ENCODE measurements around the gene DARS1.

The DARS1 gene

GRCh38 chr2:135985018-135985825 lies at the start of gene DARS1:
TSS of gene DARS1 (minus strand) at chr2:135985626. CDS start at chr2:135985468, 158 bp downstream.
- peak; percentile 87 for DNase-seq (ENCODE audit: low read depth, low spot score)

DNA sequence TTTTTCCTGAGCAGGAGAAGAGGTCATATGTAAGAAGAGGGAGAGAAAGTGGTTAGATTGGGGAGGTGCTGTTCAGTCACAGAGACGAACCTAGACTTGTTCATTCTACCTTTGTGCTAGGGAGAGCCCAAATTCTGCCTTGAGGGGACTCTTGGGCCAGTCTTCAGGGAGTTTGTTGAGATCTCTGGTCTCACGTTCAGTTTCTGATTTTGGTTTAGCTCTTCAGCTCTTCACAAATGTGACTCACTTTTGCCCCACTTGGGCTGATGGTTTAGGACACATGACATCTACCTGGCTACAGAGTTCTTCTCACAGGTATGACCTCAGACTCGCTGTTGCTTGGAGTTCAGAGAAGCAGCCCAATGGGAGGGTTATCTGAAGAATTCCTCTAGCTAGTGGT lies 49.2 kb upstream of the DARS1 start:
- no peak for DNase-seq (ENCODE audit: low read depth, low spot score)

DNA sequence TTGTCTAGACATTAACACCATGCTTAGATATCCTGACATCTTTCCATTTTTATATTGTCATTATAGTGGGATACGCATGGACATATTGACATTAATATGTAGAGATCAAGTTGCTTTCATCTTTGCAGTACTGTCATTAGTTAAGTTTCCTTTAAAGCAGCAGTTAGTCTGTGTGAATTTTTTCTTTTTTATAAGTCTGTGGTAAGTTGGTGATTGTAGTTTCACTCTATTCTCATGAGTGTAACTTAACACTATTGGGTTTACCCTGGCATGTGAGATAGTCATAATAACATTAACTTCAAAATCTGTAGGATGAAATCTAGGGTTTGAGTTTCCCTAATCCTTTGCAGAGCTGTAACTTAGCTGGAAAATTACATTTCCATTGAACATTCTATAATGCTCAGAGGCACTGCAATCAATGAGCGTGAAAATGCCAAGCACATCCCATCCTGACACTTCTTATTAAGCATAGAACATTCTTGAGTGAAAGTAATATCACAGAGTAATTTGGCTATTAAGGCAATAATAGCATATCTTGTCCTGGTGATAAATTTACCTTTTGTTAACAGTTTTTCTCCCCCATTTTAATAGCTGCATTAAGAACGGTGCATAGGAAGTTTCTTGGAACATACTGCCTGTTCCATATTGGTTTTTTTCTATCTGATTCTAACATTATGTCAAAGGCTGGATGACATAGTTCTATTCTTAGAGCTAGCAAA lies 47.5 kb upstream of the DARS1 start:
- DNase-seq (ENCODE audit: low read depth, low spot score), result no peak

DNA sequence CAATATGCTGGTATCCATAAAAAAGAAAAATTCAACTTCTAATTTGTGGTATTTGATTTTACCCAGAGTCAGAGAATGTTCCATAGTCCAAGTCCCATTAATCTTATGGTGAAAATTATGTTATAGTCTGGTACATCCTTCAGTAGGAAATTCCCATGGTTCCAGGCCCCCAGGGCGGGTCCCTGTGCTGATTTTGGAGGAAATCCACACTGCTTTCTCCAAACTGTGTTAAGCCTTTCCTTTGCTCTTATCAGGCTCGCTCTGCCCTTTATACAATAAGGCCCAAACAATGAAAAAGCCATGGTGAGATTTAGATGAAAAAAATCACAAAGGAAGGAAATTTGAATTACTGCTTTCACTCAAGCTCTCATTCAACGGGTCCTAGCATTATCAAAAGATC lies 46.8 kb upstream of the DARS1 start:
- DNase-seq (ENCODE audit: low read depth, low spot score), result no peak

DNA sequence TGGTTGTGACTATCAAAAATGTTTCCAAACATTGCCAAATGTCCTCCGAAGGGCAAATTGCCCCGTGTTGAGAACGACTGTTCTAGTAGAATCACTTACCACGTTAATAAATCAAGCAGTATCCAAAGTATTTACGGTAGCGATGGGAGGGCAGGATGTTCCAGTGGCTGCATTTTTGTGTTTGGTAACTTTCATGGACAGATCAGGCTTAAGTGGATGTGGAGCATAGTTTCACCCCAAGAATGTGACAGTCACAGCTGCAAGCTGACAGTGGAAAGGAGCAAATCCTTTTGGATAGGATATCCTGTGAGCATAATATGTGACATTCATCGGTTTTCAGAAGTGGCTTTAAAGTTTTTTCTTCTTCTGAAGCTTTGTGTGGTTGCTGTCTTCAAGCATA lies 46.3 kb upstream of the DARS1 start:
- DNase-seq (ENCODE audit: low read depth, low spot score), result no peak

DNA sequence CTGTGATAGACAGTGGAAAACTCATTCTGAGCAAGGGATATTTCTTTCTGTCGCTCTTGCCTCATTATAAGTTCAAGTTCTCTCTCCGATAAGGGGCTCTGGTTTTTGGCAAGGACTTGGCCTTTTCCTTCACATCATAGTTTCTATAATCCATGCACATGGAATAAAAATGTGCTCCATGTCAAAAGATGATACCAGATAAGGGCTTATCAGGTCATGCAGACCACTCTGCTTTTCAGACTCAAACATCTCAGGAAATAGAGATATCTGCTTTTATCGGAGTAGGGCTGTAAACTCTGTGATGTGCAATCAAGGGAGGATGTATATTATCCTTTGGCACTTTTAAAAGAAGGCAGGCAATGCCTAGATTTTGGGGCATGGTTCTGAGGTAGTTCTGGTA lies 45.0 kb upstream of the DARS1 start:
- DNase-seq (ENCODE audit: low read depth, low spot score), result no peak

DNA sequence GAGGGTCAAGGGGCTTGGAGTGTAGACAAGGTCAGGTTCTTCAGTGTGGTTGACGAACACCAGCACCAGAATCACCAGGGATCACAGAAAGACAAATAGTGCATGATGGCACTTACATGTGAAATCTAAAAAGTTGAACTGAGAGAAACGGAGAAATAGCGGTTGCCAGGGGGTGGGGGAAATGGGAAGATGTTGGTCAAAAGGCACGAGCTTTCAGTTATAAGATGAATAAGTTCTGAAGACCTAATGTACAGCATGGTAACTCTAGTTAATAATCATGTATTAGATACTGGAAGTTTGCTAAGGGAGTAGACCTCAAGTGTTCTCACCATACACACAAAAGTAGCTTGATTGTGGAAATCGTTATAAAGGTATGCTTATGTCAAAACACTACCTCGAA lies 43.7 kb upstream of the DARS1 start:
- DNase-seq (ENCODE audit: low read depth, low spot score), result no peak

DNA sequence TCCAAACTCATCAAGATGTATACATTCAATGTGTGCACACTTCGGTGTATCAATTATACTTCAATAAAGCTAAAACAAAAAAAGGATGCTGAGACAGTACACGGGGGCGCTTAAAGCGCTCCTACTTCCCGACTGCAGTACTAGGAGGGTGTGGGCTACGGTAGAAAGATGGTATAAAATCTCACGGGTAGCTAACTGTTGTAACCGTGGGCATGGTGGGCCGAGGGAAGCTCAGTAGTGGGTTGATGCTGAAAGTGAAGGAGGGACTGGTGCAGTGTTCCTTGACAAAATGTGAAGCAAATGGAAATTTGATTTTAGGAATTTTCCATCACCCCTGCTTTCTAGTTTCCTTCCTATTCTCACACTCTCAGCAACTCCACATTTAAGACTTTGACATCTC lies 42.6 kb upstream of the DARS1 start:
- DNase-seq (ENCODE audit: low read depth, low spot score), result no peak

GRCh38 chr2:136027112-136027511 lies 41.7 kb upstream of the DARS1 start:
- no peak for DNase-seq (ENCODE audit: low read depth, low spot score)

GRCh38 chr2:136025057-136025973 lies 39.9 kb upstream of the DARS1 start:
- DNase-seq (ENCODE audit: low read depth, low spot score), result no peak

- no peak for DNase-seq (ENCODE audit: low read depth, low spot score)
These were observed 39.2 kb upstream of the DARS1 start for GRCh38 chr2:136024616-136025015.

DNA sequence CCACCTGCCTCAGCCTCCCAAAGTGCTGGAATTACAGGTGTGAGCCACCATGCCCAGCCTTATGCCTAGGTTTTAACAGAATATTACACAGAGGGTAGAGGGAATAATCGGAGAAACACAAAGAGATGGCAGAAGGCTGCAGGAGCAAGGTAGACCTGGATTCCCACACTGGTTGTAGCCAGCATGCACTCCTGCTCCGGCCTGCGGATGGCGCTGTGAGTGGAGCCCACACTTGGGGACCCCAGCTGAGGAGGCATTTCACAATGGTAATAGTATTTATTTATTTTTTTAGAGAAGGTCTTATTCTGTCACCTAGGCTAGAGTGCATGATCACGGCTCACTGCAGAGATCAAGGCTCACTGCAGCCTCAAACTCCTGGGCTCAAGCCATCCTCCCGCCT lies 38.8 kb upstream of the DARS1 start:
- no peak for DNase-seq (ENCODE audit: low read depth, low spot score)

DNA sequence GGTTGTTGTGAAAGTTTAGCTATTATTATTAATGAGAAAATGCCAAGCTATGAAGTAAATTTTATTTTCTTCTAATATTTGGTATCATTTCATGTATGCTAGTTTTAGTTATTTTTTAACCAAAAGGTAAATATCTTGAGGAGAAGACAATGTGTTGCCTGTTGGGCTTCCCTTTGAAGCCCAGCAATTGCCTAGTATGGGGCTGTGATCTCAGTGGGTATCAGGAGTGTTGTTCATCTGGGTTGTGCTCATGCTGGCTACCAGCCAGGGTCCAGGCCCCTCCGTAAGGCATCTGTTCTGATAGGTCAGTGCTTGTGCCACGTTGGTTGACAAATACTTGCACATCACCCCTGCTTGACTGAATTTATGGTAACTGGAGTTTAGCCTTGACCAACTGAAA lies 38.0 kb upstream of the DARS1 start:
- no peak for DNase-seq (ENCODE audit: low read depth, low spot score)

- no peak for DNase-seq (ENCODE audit: low read depth, low spot score)
These were observed 37.1 kb upstream of the DARS1 start for GRCh38 chr2:136022396-136023146.

DNA sequence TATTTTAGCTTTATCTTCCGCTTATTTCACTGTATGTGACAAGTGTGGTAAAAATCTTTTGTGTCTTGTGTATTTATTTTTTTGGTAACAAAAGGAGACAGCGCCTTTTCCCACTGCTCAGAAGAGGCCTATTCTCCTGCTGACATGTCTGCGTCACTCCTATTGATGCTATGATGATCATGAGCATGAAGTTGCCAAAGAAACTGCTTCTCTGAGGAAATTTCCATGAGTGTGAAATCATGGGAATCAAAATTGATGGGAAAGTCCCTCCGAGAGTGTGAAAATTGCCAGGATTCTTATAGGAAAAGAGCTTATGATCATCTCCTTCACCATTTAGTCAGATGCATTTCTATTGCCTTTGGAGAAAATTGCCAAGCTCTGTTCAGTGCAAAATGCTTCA lies 36.5 kb upstream of the DARS1 start:
- no peak for DNase-seq (ENCODE audit: low read depth, low spot score)

GRCh38 chr2:136021406-136021805 lies 36.0 kb upstream of the DARS1 start:
- no peak for DNase-seq (ENCODE audit: low read depth, low spot score)

DNA sequence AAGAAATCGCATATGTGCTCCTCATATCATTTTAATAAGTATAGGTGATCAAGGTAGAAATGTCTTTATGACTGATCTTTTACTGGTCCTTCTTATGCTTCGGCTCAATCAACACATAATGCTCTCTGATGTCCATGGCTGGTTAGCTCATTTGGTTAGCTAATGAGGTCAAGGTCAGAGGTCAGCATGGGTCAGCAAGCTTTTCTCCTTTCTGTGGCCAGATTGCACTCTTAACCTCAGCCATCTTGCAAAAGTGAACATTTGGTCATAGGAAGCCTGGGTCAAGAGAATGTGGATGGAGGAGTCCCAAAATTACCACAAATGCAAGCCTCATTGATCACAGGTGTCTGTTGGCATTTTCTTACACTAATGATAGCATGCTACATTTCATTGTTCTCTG lies 35.4 kb upstream of the DARS1 start:
- no peak for DNase-seq (ENCODE audit: low read depth, low spot score)

DNA sequence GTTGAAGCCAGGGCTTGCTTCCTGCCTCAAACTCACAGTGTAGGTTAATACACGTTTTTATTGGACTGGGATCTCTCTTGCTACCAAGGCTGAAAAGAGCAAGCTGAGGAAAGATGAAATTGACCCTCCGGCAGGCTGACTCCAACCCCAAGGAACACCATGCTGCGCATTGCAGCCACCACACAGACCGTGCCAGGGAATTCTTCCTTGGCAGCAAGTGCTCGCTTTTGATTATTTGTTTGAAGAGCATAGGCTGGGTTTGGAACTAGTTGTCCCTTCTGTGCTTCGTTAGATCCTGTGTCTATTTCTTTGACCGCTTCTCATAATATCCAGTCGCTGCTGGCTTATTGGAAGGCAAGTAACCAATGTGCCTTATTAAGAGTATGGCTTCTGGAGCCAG lies 34.4 kb upstream of the DARS1 start:
- no peak for DNase-seq (ENCODE audit: low read depth, low spot score)

GRCh38 chr2:136019306-136019705 lies 33.9 kb upstream of the DARS1 start:
- no peak for DNase-seq (ENCODE audit: low read depth, low spot score)

DNA sequence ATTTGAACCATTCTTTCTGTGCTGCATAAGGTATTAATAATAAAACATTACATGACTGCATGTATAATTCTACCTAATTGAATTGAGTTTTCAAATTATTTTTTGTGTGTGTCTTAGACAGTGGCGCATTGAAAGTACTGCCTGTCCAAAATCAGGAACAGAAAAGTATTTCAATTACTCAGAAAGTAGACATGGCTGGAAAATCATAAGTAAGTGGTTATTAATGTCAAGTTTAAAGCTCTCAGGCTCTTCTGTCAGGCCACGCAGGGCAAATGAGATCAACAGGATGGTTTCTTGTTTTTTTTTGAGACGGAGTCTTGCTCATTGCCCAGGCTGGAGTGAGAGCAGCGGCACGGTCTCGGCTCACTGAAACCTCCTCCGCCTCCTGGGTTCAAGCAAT lies 32.4 kb upstream of the DARS1 start:
- no peak for DNase-seq (ENCODE audit: low read depth, low spot score)

GRCh38 chr2:136016836-136017235 lies 31.4 kb upstream of the DARS1 start:
- no peak for DNase-seq (ENCODE audit: low read depth, low spot score)

All from iPS DF 19.7 (cell line).